Measurements from ENCODE around the gene ZNF423. TPM values are rescaled to one million over a fixed set of nuclear protein-coding genes. Genes with fewer than 3 reads are reported as not detected.
A peak's percentile ranks its signal among the peaks of the same experiment; 100 is the strongest.

Gene ZNF423
- total and polyA plus RNA-seq, 2 of the 13 experiments (the other 11 are each of a cell fraction or from before 2014, with no cell fraction given): 0.07 to 0.31 TPM

DNA sequence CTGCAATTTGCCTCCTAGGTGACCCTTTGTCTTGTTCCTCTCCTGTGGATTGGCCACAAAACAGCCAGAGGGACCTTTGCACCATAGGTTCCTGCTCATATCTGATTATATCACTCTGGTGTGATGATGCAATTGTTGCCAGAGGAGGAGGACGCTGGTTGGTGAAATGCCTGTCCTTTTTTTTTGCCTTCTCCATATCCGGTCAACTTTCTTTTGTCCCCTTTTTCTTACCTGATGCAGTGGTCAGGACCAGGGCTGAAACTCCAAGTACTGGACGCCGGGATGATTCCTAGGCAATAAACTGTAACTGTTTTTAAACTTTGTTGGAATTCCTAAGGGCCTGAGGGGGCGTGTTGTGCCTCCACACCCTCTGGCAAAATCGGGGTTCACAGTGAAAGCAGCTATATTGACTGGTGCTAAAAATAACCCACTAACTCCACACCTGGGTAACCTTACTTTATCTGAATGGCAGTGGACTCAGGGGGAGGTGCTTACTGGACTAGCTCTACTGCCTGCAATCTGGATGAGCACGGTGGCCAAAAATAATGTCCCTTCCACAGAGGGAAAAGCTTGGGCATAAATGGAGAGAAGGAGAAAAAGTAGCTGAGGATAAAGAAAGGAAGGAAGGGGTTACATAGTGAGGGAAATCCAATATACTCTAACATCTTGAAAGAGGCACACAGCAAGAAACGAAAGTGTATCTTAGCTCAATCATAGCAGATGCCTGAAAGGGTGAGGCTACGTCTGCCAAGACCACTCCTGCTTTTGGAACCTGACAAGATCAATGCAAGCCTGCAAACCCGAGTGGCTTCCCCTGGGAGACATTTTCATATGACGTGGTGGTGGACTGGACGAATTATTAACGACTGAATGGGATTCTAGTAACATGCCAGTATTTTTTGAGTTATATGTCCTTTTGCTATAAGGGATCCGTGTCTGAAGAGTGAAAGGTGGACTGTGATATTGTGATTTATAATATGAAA is 28.4 kb upstream of the ZNF423 start (continued):
- TF ChIP-seq ZNF17 (CRISPR knock-in tag; IDR thresholded peaks at IDR 0.05) (no peak), CREB1 (IDR thresholded peaks at IDR 0.05) (no peak), CREB1 (CRISPR knock-in tag; IDR thresholded peaks at IDR 0.05) (no peak), HDAC2 (CRISPR knock-in tag; IDR thresholded peaks at IDR 0.05) (peak; percentile 67; the same call in 1 of the 2 replicates), EZH2 (conservative IDR thresholded peaks at IDR 0.05; ENCODE audit: low read depth, low read length) (no peak), ZNF75D (CRISPR knock-in tag; IDR thresholded peaks at IDR 0.05; ENCODE audit: borderline replicate concordance) (no peak), ZNF441 (CRISPR knock-in tag; IDR thresholded peaks at IDR 0.05; ENCODE audit: borderline replicate concordance) (no peak), ERF (CRISPR knock-in tag; IDR thresholded peaks at IDR 0.05) (0 out of 2 replicates have a peak, but pooled peaks have one; percentile 30), ZNF660 (CRISPR knock-in tag; IDR thresholded peaks at IDR 0.05; ENCODE audit: borderline replicate concordance, low read depth) (no peak), CHD4 (IDR thresholded peaks at IDR 0.05; ENCODE audit: borderline replicate concordance, low read length) (no peak)
- TF ChIP-seq, protein P1, sequence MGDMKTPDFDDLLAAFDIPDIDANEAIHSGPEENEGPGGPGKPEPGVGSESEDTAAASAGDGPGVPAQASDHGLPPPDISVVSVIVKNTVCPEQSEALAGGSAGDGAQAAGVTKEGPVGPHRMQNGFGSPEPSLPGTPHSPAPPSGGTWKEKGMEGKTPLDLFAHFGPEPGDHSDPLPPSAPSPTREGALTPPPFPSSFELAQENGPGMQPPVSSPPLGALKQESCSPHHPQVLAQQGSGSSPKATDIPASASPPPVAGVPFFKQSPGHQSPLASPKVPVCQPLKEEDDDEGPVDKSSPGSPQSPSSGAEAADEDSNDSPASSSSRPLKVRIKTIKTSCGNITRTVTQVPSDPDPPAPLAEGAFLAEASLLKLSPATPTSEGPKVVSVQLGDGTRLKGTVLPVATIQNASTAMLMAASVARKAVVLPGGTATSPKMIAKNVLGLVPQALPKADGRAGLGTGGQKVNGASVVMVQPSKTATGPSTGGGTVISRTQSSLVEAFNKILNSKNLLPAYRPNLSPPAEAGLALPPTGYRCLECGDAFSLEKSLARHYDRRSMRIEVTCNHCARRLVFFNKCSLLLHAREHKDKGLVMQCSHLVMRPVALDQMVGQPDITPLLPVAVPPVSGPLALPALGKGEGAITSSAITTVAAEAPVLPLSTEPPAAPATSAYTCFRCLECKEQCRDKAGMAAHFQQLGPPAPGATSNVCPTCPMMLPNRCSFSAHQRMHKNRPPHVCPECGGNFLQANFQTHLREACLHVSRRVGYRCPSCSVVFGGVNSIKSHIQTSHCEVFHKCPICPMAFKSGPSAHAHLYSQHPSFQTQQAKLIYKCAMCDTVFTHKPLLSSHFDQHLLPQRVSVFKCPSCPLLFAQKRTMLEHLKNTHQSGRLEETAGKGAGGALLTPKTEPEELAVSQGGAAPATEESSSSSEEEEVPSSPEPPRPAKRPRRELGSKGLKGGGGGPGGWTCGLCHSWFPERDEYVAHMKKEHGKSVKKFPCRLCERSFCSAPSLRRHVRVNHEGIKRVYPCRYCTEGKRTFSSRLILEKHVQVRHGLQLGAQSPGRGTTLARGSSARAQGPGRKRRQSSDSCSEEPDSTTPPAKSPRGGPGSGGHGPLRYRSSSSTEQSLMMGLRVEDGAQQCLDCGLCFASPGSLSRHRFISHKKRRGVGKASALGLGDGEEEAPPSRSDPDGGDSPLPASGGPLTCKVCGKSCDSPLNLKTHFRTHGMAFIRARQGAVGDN (CRISPR knock-in tag; IDR thresholded peaks at IDR 0.05): no peak
- TF ChIP-seq, protein P2, sequence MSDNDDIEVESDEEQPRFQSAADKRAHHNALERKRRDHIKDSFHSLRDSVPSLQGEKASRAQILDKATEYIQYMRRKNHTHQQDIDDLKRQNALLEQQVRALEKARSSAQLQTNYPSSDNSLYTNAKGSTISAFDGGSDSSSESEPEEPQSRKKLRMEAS (IDR thresholded peaks at IDR 0.05): no peak
- TF ChIP-seq, protein P3, sequence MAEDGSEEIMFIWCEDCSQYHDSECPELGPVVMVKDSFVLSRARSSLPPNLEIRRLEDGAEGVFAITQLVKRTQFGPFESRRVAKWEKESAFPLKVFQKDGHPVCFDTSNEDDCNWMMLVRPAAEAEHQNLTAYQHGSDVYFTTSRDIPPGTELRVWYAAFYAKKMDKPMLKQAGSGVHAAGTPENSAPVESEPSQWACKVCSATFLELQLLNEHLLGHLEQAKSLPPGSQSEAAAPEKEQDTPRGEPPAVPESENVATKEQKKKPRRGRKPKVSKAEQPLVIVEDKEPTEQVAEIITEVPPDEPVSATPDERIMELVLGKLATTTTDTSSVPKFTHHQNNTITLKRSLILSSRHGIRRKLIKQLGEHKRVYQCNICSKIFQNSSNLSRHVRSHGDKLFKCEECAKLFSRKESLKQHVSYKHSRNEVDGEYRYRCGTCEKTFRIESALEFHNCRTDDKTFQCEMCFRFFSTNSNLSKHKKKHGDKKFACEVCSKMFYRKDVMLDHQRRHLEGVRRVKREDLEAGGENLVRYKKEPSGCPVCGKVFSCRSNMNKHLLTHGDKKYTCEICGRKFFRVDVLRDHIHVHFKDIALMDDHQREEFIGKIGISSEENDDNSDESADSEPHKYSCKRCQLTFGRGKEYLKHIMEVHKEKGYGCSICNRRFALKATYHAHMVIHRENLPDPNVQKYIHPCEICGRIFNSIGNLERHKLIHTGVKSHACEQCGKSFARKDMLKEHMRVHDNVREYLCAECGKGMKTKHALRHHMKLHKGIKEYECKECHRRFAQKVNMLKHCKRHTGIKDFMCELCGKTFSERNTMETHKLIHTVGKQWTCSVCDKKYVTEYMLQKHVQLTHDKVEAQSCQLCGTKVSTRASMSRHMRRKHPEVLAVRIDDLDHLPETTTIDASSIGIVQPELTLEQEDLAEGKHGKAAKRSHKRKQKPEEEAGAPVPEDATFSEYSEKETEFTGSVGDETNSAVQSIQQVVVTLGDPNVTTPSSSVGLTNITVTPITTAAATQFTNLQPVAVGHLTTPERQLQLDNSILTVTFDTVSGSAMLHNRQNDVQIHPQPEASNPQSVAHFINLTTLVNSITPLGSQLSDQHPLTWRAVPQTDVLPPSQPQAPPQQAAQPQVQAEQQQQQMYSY (CRISPR knock-in tag; IDR thresholded peaks at IDR 0.05): no peak
- TF ChIP-seq, protein P4, sequence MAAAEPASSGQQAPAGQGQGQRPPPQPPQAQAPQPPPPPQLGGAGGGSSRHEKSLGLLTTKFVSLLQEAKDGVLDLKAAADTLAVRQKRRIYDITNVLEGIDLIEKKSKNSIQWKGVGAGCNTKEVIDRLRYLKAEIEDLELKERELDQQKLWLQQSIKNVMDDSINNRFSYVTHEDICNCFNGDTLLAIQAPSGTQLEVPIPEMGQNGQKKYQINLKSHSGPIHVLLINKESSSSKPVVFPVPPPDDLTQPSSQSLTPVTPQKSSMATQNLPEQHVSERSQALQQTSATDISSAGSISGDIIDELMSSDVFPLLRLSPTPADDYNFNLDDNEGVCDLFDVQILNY (CRISPR knock-in tag; conservative IDR thresholded peaks at IDR 0.05): no peak
- TF ChIP-seq, protein P5, sequence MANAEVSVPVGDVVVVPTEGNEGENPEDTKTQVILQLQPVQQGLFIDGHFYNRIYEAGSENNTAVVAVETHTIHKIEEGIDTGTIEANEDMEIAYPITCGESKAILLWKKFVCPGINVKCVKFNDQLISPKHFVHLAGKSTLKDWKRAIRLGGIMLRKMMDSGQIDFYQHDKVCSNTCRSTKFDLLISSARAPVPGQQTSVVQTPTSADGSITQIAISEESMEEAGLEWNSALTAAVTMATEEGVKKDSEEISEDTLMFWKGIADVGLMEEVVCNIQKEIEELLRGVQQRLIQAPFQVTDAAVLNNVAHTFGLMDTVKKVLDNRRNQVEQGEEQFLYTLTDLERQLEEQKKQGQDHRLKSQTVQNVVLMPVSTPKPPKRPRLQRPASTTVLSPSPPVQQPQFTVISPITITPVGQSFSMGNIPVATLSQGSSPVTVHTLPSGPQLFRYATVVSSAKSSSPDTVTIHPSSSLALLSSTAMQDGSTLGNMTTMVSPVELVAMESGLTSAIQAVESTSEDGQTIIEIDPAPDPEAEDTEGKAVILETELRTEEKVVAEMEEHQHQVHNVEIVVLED (CRISPR knock-in tag; IDR thresholded peaks at IDR 0.05; ENCODE audit: borderline replicate concordance): no peak
- TF ChIP-seq, protein P6, sequence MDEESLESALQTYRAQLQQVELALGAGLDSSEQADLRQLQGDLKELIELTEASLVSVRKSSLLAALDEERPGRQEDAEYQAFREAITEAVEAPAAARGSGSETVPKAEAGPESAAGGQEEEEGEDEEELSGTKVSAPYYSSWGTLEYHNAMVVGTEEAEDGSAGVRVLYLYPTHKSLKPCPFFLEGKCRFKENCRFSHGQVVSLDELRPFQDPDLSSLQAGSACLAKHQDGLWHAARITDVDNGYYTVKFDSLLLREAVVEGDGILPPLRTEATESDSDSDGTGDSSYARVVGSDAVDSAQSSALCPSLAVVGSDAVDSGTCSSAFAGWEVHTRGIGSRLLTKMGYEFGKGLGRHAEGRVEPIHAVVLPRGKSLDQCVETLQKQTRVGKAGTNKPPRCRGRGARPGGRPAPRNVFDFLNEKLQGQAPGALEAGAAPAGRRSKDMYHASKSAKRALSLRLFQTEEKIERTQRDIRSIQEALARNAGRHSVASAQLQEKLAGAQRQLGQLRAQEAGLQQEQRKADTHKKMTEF (CRISPR knock-in tag; IDR thresholded peaks at IDR 0.05): no peak

All from HepG2 (cell line).